ENCODE results near the gene DHX58.

- TF ChIP-seq CTCF (IDR thresholded peaks at IDR 0.05) (no peak), POLR2A (IDR thresholded peaks at IDR 0.05) (no peak)
Measured at GRCh38 chr17:42092939-42093338, 19.6 kb downstream of the DHX58 start.
